ENCODE measurements around the gene PRKCA.

- no peak for TF ChIP-seq CTCF (IDR thresholded peaks at IDR 0.05)
- TF ChIP-seq POLR2A (IDR thresholded peaks at IDR 0.05) = no peak
These were observed 245.7 kb downstream of the PRKCA start for GRCh38 chr17:66548158-66548557.
